Neural progenitor cell (in vitro differentiated cells): ENCODE measurements around the gene TNK2. TPM values are rescaled to one million over a fixed set of nuclear protein-coding genes. Genes with fewer than 3 reads are reported as not detected.

Experiments used
- DNase-seq: peaks from one replicate; pipeline ENCODE4 v3.0.0-alpha.2; 2016; ENCODE audit warnings: low spot score
- H2AFZ ChIP-seq: fragments of 200-600 bp; sonication (generic); replicated peaks from 2 replicates; pipeline ENCODE4 v1.6.1; 2016; ENCODE audit warnings: antibody characterized with exemption
- H3F3A ChIP-seq: fragments of 200-600 bp; sonication (generic); 2 replicates; pipeline ENCODE4 v1.6.1; 2016; ENCODE audit warnings: antibody characterized with exemption, low read depth
- H3K27ac ChIP-seq: fragments of 200-600 bp; sonication (generic); 2 replicates; pipeline ENCODE4 v1.5.1; 2016; ENCODE audit warnings: mild to moderate bottlenecking
- H3K27me3 ChIP-seq: fragments of 200-600 bp; sonication (generic); 2 replicates; pipeline ENCODE4 v1.6.1; 2016; ENCODE audit warnings: mild to moderate bottlenecking, moderate library complexity
- H3K36me3 ChIP-seq: fragments of 200-600 bp; sonication (generic); 2 replicates; pipeline ENCODE4 v1.5.1; 2016
- H3K4me1 ChIP-seq: fragments of 200-600 bp; sonication (generic); 2 replicates; pipeline ENCODE4 v1.6.1; 2016; ENCODE audit warnings: mixed run types
- H3K4me2 ChIP-seq: fragments of 200-600 bp; sonication (generic); 2 replicates; pipeline ENCODE4 v1.6.1; 2016
- H3K4me3 ChIP-seq: fragments of 200-600 bp; sonication (generic); 2 replicates; pipeline ENCODE4 v1.5.1; 2016
- H3K79me2 ChIP-seq: fragments of 200-600 bp; sonication (generic); 2 replicates; pipeline ENCODE4 v1.6.1; 2016; ENCODE audit warnings: low read depth
- H3K9ac ChIP-seq: fragments of 200-600 bp; sonication (generic); 2 replicates; pipeline ENCODE4 v1.6.1; 2016
- H3K9me3 ChIP-seq: fragments of 200-600 bp; sonication (generic); 2 replicates; pipeline ENCODE4 v1.5.1; 2016; ENCODE audit warnings: low read depth
- H4K20me1 ChIP-seq: fragments of 200-600 bp; sonication (generic); 2 replicates; pipeline ENCODE4 v1.6.1; 2016; ENCODE audit warnings: low read depth
- H3K27ac Mint-ChIP-seq: 3 replicates; pipeline ENCODE4 v1.8.0; 2021; ENCODE audit warnings: mixed read lengths
- H3K27me3 Mint-ChIP-seq: 2 replicates; pipeline ENCODE4 v1.8.0; 2022; ENCODE audit warnings: low read depth, mild to moderate bottlenecking, inconsistent platforms, moderate library complexity, mixed read lengths; ENCODE audit not compliant: insufficient read depth
- H3K36me3 Mint-ChIP-seq: 3 replicates; pipeline ENCODE4 v1.8.0; 2021; ENCODE audit warnings: mixed read lengths
- H3K4me1 Mint-ChIP-seq: 3 replicates; pipeline ENCODE4 v1.8.0; 2021; ENCODE audit warnings: mixed read lengths
- H3K4me3 Mint-ChIP-seq: 3 replicates; pipeline ENCODE4 v1.8.0; 2021; ENCODE audit warnings: mild to moderate bottlenecking, moderate library complexity, mixed read lengths
- H3K9me3 Mint-ChIP-seq: 3 replicates; pipeline ENCODE4 v1.8.0; 2020; ENCODE audit warnings: mixed read lengths
- CTCF ChIP-seq: fragments of 200-600 bp; sonication (generic); IDR thresholded peaks from 2 replicates; pipeline ENCODE4 v1.5.1; 2017; ENCODE audit warnings: antibody characterized with exemption, mild to moderate bottlenecking
- EZH2 ChIP-seq: fragments of 200-600 bp; sonication (generic); IDR thresholded peaks from 2 replicates; pipeline ENCODE4 v1.6.1; 2017; ENCODE audit warnings: antibody characterized with exemption, mild to moderate bottlenecking, moderate library complexity
- EZH2phosphoT487 ChIP-seq: fragments of 200-600 bp; sonication (generic); IDR thresholded peaks from 2 replicates; pipeline ENCODE4 v1.6.1; 2017; ENCODE audit warnings: antibody characterized with exemption
- total RNA-seq: library from RNA; depleted of rRNA; stranded (reverse); fragments of >200 nt; gene quantifications from 2 replicates; pipeline ENCODE4 v1.2.3, GENCODE V29; 2015; ENCODE audit warnings: low replicate concordance

Gene TNK2
- total RNA-seq, 1 donor from 2014 or later: 5.4 TPM

- peaks cover 17% of the 10 kb centered on the region for H3K27me3 Mint-ChIP-seq
- no peaks in the 10 kb centered on the region for H3K9me3 Mint-ChIP-seq
- no peak overlapping the region for H3K27ac ChIP-seq
- H2AFZ ChIP-seq: no peak overlapping the region
- H3K79me2 ChIP-seq: peaks cover 20% of the 10 kb centered on the region
- no peak for DNase-seq
- no peak overlapping the region for H3K4me3 ChIP-seq
- H3K9me3 ChIP-seq: no peaks in the 10 kb centered on the region
- peaks cover 32% of the 10 kb centered on the region for H3K27me3 ChIP-seq
- H3K36me3 Mint-ChIP-seq: no peaks in the 10 kb centered on the region
- peaks cover 33% of the 10 kb centered on the region for H3F3A ChIP-seq
- peaks cover 20% of the 10 kb centered on the region for H4K20me1 ChIP-seq
- H3K27ac Mint-ChIP-seq: no peak overlapping the region
- no peak overlapping the region for H3K4me3 Mint-ChIP-seq
- no peak overlapping the region for H3K9ac ChIP-seq
- H3K4me2 ChIP-seq: no peak overlapping the region
- H3K36me3 ChIP-seq: no peaks in the 10 kb centered on the region
- H3K4me1 Mint-ChIP-seq: peaks cover 30% of the 10 kb centered on the region
- no peak for TF ChIP-seq EZH2
- H3K4me1 ChIP-seq: peaks cover 19% of the 10 kb centered on the region
Measured at GRCh38 chr3:195911946-195912270, 3.6 kb upstream of the TNK2 start.

GRCh38 chr3:195911041-195911945 lies 2.9 kb upstream of the TNK2 start:
- peaks cover 19% of the 10 kb centered on the region for H3K4me1 ChIP-seq
- peaks cover 27% of the 10 kb centered on the region for H3K79me2 ChIP-seq
- no peak overlapping the region for H2AFZ ChIP-seq
- no peak overlapping the region for H3K27ac Mint-ChIP-seq
- no peaks in the 10 kb centered on the region for H3K9me3 ChIP-seq
- H3K4me2 ChIP-seq: no peak overlapping the region
- no peaks in the 10 kb centered on the region for H3K36me3 ChIP-seq
- peaks cover 33% of the 10 kb centered on the region for H3F3A ChIP-seq
- H3K27me3 ChIP-seq: peaks cover 32% of the 10 kb centered on the region
- peaks cover 3% of the 10 kb centered on the region for H3K36me3 Mint-ChIP-seq
- peaks cover 17% of the 10 kb centered on the region for H3K27me3 Mint-ChIP-seq
- no peak overlapping the region for H3K27ac ChIP-seq
- H3K9ac ChIP-seq: no peak overlapping the region
- no peaks in the 10 kb centered on the region for H3K9me3 Mint-ChIP-seq
- peaks cover 26% of the 10 kb centered on the region for H4K20me1 ChIP-seq
- peak overlapping the region; percentile 86 for H3K4me3 Mint-ChIP-seq
- TF ChIP-seq EZH2 (no peak), CTCF (no peak), EZH2phosphoT487 (no peak)
- DNase-seq: no peak
- H3K4me3 ChIP-seq: no peak overlapping the region
- peaks cover 37% of the 10 kb centered on the region for H3K4me1 Mint-ChIP-seq

- H3K79me2 ChIP-seq: peaks cover 35% of the 10 kb centered on the region
- no peak for TF ChIP-seq EZH2
- no peak for TF ChIP-seq CTCF
- no peak for TF ChIP-seq EZH2phosphoT487
- H3K9ac ChIP-seq: no peak overlapping the region
- no peaks in the 10 kb centered on the region for H3K9me3 Mint-ChIP-seq
- H3K4me3 Mint-ChIP-seq: peak overlapping the region; percentile 86
- DNase-seq: no peak
- H3K36me3 Mint-ChIP-seq: peaks cover 4% of the 10 kb centered on the region
- H3K9me3 ChIP-seq: no peaks in the 10 kb centered on the region
- H3K27ac Mint-ChIP-seq: peak overlapping the region; percentile 25
- H2AFZ ChIP-seq: no peak overlapping the region
- peaks cover 33% of the 10 kb centered on the region for H3F3A ChIP-seq
- peaks cover 17% of the 10 kb centered on the region for H3K27me3 Mint-ChIP-seq
- H3K4me3 ChIP-seq: peak overlapping the region; percentile 95
- H3K4me2 ChIP-seq: peak overlapping the region; percentile 81
- no peaks in the 10 kb centered on the region for H3K36me3 ChIP-seq
- no peak overlapping the region for H3K27ac ChIP-seq
- H3K4me1 Mint-ChIP-seq: peaks cover 41% of the 10 kb centered on the region
- peaks cover 19% of the 10 kb centered on the region for H3K4me1 ChIP-seq
- H3K27me3 ChIP-seq: peaks cover 32% of the 10 kb centered on the region
- H4K20me1 ChIP-seq: peaks cover 34% of the 10 kb centered on the region
Measured at GRCh38 chr3:195910499-195910845, 2.1 kb upstream of the TNK2 start.
